K562 (cell line): ENCODE measurements around the gene FRMD1. TPM values are rescaled to one million over a fixed set of nuclear protein-coding genes. Genes with fewer than 3 reads are reported as not detected.

Experiments
- FOS ChIP-seq: IDR thresholded peaks from 3 replicates; pipeline ENCODE4 v1.6.1; 2011; ENCODE audit not compliant: insufficient read length; ENCODE audit errors: extremely low read depth
- GTF2E2 ChIP-seq: fragments of 200-800 bp; sonication (Bioruptor generic); IDR thresholded peaks from 2 replicates; pipeline ENCODE4 v1.6.1; 2016; ENCODE audit warnings: missing genetic modification characterization, missing compliant biosample characterization
- HNRNPK ChIP-seq: fragments of 200-400 bp; formaldehyde crosslinking; IDR thresholded peaks from one replicate; pipeline ENCODE4 v1.6.1; 2018; ENCODE audit warnings: mild to moderate bottlenecking, low read depth, low read length; ENCODE audit not compliant: poor library complexity, severe bottlenecking
- ZNF407 ChIP-seq: fragments of 450-650 bp; IDR thresholded peaks from 2 replicates; pipeline ENCODE4 v1.6.1; 2016; ENCODE audit warnings: low read depth
- polyA plus RNA-seq, 8 experiments: library from polyadenylated mRNA; depleted of rRNA in 4 of 8; stranded (reverse) in 5 of 8; unstranded in 3 of 8; fragments of >200 nt; fragmentation: Nextera tagmentation in 2 of 8; fragmentation: Illumina TruSeq in 1 of 8; extraction: Ambion mirVana in 2 of 8; extraction: Trizol in 1 of 8; gene quantifications; 2 replicates each; pipeline versions ENCODE4 v1.2.1 to v1.2.3, GENCODE V29; 2011 to 2014; ENCODE audit warnings: inconsistent platforms in 1 of 8, missing spikeins in 1 of 8
- total RNA-seq, 7 experiments: library from RNA; depleted of rRNA in 6 of 7; stranded (reverse); fragments of >200 nt in 6 of 7; fragmentation: Illumina TruSeq in 2 of 7; extraction: Trizol in 2 of 7; gene quantifications; 2 replicates each; pipeline versions ENCODE4 v1.2.1 to v1.2.3, GENCODE V29; 2011 to 2021; ENCODE audit warnings: low replicate concordance in 1 of 7

FRMD1 gene
- total and polyA plus RNA-seq, 9 of the 15 experiments (the other 6 are each of a cell fraction or from before 2014, with no cell fraction given): 0.01 to 0.04 (median 0.01) TPM; not detected in 6

- TF ChIP-seq HNRNPK (no peak), GTF2E2 (tag) (no peak), ZNF407 (no peak), FOS (no peak)
Measured at GRCh38 chr6:168004023-168004422, 75.0 kb downstream of the FRMD1 start (continued).

Other genes starting within 250 kb of the FRMD1 start
- not detected in 2 replicates for gene KIF25, start 81.5 kb downstream of the FRMD1 start, total RNA-seq (2014; rRNA removed)
- gene KIF25, start 81.5 kb downstream of the FRMD1 start, total RNA-seq (2014; rRNA removed; fragmentation: Illumina TruSeq; extraction: Trizol): not detected in 2 replicates
- gene KIF25, start 81.5 kb downstream of the FRMD1 start, total RNA-seq (2015; rRNA removed; fragmentation: Illumina TruSeq; extraction: Trizol): not detected in 2 replicates
- 0.24 TPM in 1 of 2 replicates, not detected in the other for gene KIF25, start 81.5 kb downstream of the FRMD1 start, total RNA-seq (2021)
- gene KIF25, start 81.5 kb downstream of the FRMD1 start, polyA plus RNA-seq (2011; rRNA removed): 0.04 TPM in 1 of 2 replicates, not detected in the other
- gene KIF25, start 81.5 kb downstream of the FRMD1 start, polyA plus RNA-seq (2014; fragmentation: Illumina TruSeq; extraction: Trizol): not detected in 2 replicates
- under 1 TPM; 0.22 to 0.49 TPM for gene KIF25, start 81.5 kb downstream of the FRMD1 start, polyA plus RNA-seq (2014; fragmentation: Nextera tagmentation; extraction: Ambion mirVana)
- not detected in 2 replicates for gene KIF25, start 81.5 kb downstream of the FRMD1 start, polyA plus RNA-seq (2014; rRNA removed)
- not detected in 2 replicates for gene DACT2, start 240.6 kb upstream of the FRMD1 start, total RNA-seq (2014; rRNA removed)
- gene DACT2, start 240.6 kb upstream of the FRMD1 start, total RNA-seq (2014; rRNA removed; fragmentation: Illumina TruSeq; extraction: Trizol): not detected in 2 replicates
- not detected in 2 replicates for gene DACT2, start 240.6 kb upstream of the FRMD1 start, total RNA-seq (2015; rRNA removed; fragmentation: Illumina TruSeq; extraction: Trizol)
- gene DACT2, start 240.6 kb upstream of the FRMD1 start, total RNA-seq (2021): not detected in 2 replicates
- not detected in 2 replicates for gene DACT2, start 240.6 kb upstream of the FRMD1 start, polyA plus RNA-seq (2011; rRNA removed)
- not detected in 2 replicates for gene DACT2, start 240.6 kb upstream of the FRMD1 start, polyA plus RNA-seq (2014; fragmentation: Illumina TruSeq; extraction: Trizol)
- not detected for gene DACT2, start 240.6 kb upstream of the FRMD1 start, polyA plus RNA-seq (2014; fragmentation: Nextera tagmentation; extraction: Ambion mirVana)
- gene DACT2, start 240.6 kb upstream of the FRMD1 start, polyA plus RNA-seq (2014; rRNA removed): not detected in 2 replicates